Smooth muscle cell (in vitro differentiated cells): ENCODE data around the gene FIG4. TPM values are rescaled to one million over a fixed set of nuclear protein-coding genes. Genes with fewer than 3 reads are reported as not detected.
"Not testable (repeated sequence)": the region's sequence is repeated elsewhere in the genome, so short reads cannot be mapped to it uniquely, and the experiment has no call there.

Source experiments
- DNase-seq: peaks from one replicate; lab custom pipeline; 2025; ENCODE audit not compliant: unreplicated experiment; lab: John Stamatoyannopoulos, UW
- H2AFZ ChIP-seq: fragments of 200-600 bp; sonication (generic); 2 replicates; pipeline ENCODE4 v1.6.0; 2016; ENCODE audit warnings: antibody characterized with exemption, low read depth, mild to moderate bottlenecking
- H3F3A ChIP-seq: fragments of 200-600 bp; sonication (generic); 2 replicates; pipeline ENCODE4 v1.6.0; 2017; ENCODE audit warnings: antibody characterized with exemption, low read depth
- H3K27ac ChIP-seq: fragments of 200-600 bp; sonication (generic); 2 replicates; pipeline ENCODE4 v1.5.1; 2016; ENCODE audit warnings: low read depth, mild to moderate bottlenecking
- H3K27me3 ChIP-seq: fragments of 200-600 bp; sonication (generic); 2 replicates; pipeline ENCODE4 v1.6.1; 2016; ENCODE audit warnings: low read depth, mild to moderate bottlenecking
- H3K36me3 ChIP-seq: fragments of 200-600 bp; sonication (generic); 2 replicates; pipeline ENCODE4 v1.5.1; 2016; ENCODE audit warnings: low read depth
- H3K4me1 ChIP-seq: fragments of 200-600 bp; sonication (generic); 2 replicates; pipeline ENCODE4 v1.5.1; 2016; ENCODE audit warnings: low read depth
- H3K4me2 ChIP-seq: fragments of 200-600 bp; sonication (generic); 2 replicates; pipeline ENCODE4 v1.6.0; 2016; ENCODE audit warnings: mild to moderate bottlenecking
- H3K4me3 ChIP-seq: fragments of 200-600 bp; sonication (generic); 2 replicates; pipeline ENCODE4 v1.5.1; 2016; ENCODE audit warnings: mild to moderate bottlenecking
- H3K79me2 ChIP-seq: fragments of 200-600 bp; sonication (generic); 2 replicates; pipeline ENCODE4 v1.6.0; 2016; ENCODE audit warnings: low read depth, mild to moderate bottlenecking
- H3K9ac ChIP-seq: fragments of 200-600 bp; sonication (generic); 2 replicates; pipeline ENCODE4 v1.6.0; 2016; ENCODE audit warnings: low read depth
- H3K9me3 ChIP-seq: fragments of 200-600 bp; sonication (generic); replicated peaks from 2 replicates; pipeline ENCODE4 v1.5.1; 2016; ENCODE audit warnings: low read depth
- H4K20me1 ChIP-seq: fragments of 200-600 bp; sonication (generic); 2 replicates; pipeline ENCODE4 v1.6.0; 2016; ENCODE audit warnings: low read depth
- CTCF ChIP-seq: fragments of 200-600 bp; sonication (generic); IDR thresholded peaks from 2 replicates; pipeline ENCODE4 v1.5.1; 2017; ENCODE audit warnings: borderline replicate concordance, mild to moderate bottlenecking, antibody characterized with exemption; ENCODE audit not compliant: insufficient read depth, poor library complexity, severe bottlenecking
- WGBS: methylation state at CpG from one replicate; pipeline ENCODE4 v1.1.7; 2016; ENCODE audit warnings: low lambda C conversion rate; 5-methylcytosine and 5-hydroxymethylcytosine counted together
- polyA plus RNA-seq: library from polyadenylated mRNA; unstranded; fragments of >200 nt; fragmentation: Nextera tagmentation; extraction: Ambion mirVana; gene quantifications from 2 replicates; pipeline ENCODE4 v1.2.1, GENCODE V29; 2016
- total RNA-seq: library from RNA; depleted of rRNA; stranded (reverse); fragments of >200 nt; gene quantifications from 2 replicates; pipeline ENCODE4 v1.2.3, GENCODE V29; 2014

FIG4 gene
- total and polyA plus RNA-seq, 2 experiments from 2014 or later: 12.1 to 12.4 TPM

GRCh38 chr6:109769213-109769612, 78.1 kb downstream of the FIG4 start:
- no peak overlapping the region for H2AFZ ChIP-seq
- no peaks in the 10 kb centered on the region for H3K9me3 ChIP-seq
- H3K4me2 ChIP-seq: no peak overlapping the region
- TF ChIP-seq CTCF: no peak
- H3K27me3 ChIP-seq: no peaks in the 10 kb centered on the region
- no peaks in the 10 kb centered on the region for H3K36me3 ChIP-seq
- DNase-seq: no peak
- no peaks in the 10 kb centered on the region for H3K79me2 ChIP-seq
- no peaks in the 10 kb centered on the region for H3K4me1 ChIP-seq
- H3K27ac ChIP-seq: no peak overlapping the region
- 96% methylated on average over 3 of the region's 3 CpGs for WGBS
- no peak overlapping the region for H3K9ac ChIP-seq
- H3F3A ChIP-seq: no peaks in the 10 kb centered on the region
- no peak overlapping the region for H3K4me3 ChIP-seq
- no peaks in the 10 kb centered on the region for H4K20me1 ChIP-seq

DNA sequence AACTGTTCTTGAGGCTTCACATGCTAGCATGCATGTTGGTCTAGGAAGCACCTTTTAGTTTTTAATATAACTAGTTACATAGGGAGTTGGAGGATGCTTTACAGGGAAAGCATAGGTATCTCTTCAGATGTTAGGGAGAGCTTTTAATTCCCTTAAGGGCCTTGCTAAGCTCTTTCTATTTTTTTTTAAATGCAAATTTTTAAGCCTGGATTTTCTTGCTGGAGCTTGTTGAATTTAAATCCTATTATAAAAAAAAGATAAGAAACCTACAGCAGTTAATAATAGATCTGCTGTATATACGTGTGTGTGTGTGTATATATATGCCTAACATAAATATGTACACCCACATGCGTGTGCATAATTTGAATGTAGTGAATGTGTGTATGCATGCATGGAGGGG, 79.0 kb downstream of the FIG4 start:
- TF ChIP-seq CTCF: no peak
- Histone ChIP-seq H3K9ac (no peak overlapping the region), H3K4me1 (no peaks in the 10 kb centered on the region), H4K20me1 (no peaks in the 10 kb centered on the region), H3K79me2 (no peaks in the 10 kb centered on the region), H2AFZ (no peak overlapping the region), H3K4me3 (no peak overlapping the region), H3F3A (no peaks in the 10 kb centered on the region), H3K4me2 (no peak overlapping the region), H3K27ac (no peak overlapping the region), H3K36me3 (no peaks in the 10 kb centered on the region), H3K9me3 (no peaks in the 10 kb centered on the region), H3K27me3 (no peaks in the 10 kb centered on the region)
- 94% methylated on average over 2 of the region's 2 CpGs for WGBS
- no peak for DNase-seq

DNA sequence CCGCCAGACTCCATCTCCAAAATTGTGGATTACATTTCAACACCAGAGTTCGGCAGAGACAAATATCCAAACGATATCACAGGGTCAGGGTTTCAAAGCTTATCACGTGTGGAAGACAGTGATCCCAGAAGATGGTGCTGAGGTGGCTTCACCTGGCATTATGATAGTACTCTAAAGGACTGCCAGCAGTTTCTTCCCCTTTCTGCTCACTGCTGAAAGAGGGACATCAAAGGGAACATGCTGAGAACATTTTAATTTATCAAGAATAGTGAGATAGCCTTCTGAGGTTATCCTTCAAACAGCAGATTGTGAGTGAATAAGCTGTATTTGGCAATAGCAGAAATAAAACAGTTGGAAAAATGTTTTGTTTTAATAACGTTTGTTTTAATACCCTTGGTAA, 79.7 kb downstream of the FIG4 start:
- DNase-seq: no peak
- no peak overlapping the region for H3K4me2 ChIP-seq
- no peak overlapping the region for H3K4me3 ChIP-seq
- TF ChIP-seq CTCF: no peak
- H4K20me1 ChIP-seq: no peaks in the 10 kb centered on the region
- H3F3A ChIP-seq: no peaks in the 10 kb centered on the region
- no peak overlapping the region for H3K27ac ChIP-seq
- H3K36me3 ChIP-seq: no peaks in the 10 kb centered on the region
- no peaks in the 10 kb centered on the region for H3K9me3 ChIP-seq
- no peak overlapping the region for H3K9ac ChIP-seq
- no peaks in the 10 kb centered on the region for H3K27me3 ChIP-seq
- WGBS: 72% methylated on average over 5 of the region's 5 CpGs
- no peaks in the 10 kb centered on the region for H3K4me1 ChIP-seq
- H3K79me2 ChIP-seq: no peaks in the 10 kb centered on the region
- no peak overlapping the region for H2AFZ ChIP-seq

GRCh38 chr6:109771939-109772755, 81.1 kb downstream of the FIG4 start:
- not testable (repeated sequence) for H2AFZ ChIP-seq, H3K4me2 ChIP-seq, H3K9me3 ChIP-seq, H4K20me1 ChIP-seq, H3K4me3 ChIP-seq, DNase-seq, H3F3A ChIP-seq, H3K36me3 ChIP-seq, H3K27me3 ChIP-seq, H3K79me2 ChIP-seq, H3K9ac ChIP-seq, H3K27ac ChIP-seq, H3K4me1 ChIP-seq
- 97% methylated on average over 7 of the region's 7 CpGs for WGBS
